Fibroblast of skin of abdomen (primary cell): ENCODE measurements around the gene COL18A1. TPM values are rescaled to one million over a fixed set of nuclear protein-coding genes. Genes with fewer than 3 reads are reported as not detected.
"Not testable (repeated sequence)": the region's sequence is repeated elsewhere in the genome, so short reads cannot be mapped to it uniquely, and the experiment has no call there.

Experiments
- DNase-seq: peaks from one replicate; pipeline ENCODE4 v3.0.0-alpha.2; 2013
- polyA plus RNA-seq, 2 experiments: library from polyadenylated mRNA; unstranded; fragments of 120-200 nt; gene quantifications; one replicate each; pipeline ENCODE4 v1.2.1, GENCODE V29; 2013; ENCODE audit not compliant: insufficient read length in 2 of 2

Gene COL18A1
- polyA plus RNA-seq (2013, experiment 1 of 2; ENCODE audit: insufficient read length) = 40.9 TPM
- polyA plus RNA-seq (2013, experiment 2 of 2; ENCODE audit: insufficient read length) = 45.7 TPM

GRCh38 chr21:45404730-45405270, at the start of gene COL18A1:
COL18A1 (plus strand) TSS chr21:45405165; CDS start chr21:45405231, 66 bp downstream.
- peak; percentile 44 for DNase-seq

- DNase-seq = peak; percentile 44
These were observed 49.4 kb upstream of the COL18A1 start for GRCh38 chr21:45355573-45355972.

DNA sequence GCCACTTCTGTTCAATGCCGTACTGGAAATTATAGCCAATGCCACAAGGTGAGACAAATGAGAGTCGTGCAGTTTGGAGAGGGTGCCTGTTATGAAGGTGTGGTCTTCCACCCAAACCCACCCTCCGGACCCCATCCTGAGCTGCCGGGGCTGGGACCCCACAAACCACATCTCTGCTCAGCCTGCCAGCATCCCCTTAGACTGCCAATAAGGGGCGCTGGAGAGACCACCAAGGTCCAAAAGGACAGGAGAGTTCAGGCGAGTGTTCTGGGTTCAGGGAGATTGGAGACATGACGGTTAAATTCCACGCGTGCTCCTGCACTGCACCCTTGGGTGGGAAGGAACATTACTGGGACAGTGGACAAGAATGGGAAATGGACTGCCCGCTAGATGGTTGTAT, 48.7 kb upstream of the COL18A1 start:
- no peak for DNase-seq

DNA sequence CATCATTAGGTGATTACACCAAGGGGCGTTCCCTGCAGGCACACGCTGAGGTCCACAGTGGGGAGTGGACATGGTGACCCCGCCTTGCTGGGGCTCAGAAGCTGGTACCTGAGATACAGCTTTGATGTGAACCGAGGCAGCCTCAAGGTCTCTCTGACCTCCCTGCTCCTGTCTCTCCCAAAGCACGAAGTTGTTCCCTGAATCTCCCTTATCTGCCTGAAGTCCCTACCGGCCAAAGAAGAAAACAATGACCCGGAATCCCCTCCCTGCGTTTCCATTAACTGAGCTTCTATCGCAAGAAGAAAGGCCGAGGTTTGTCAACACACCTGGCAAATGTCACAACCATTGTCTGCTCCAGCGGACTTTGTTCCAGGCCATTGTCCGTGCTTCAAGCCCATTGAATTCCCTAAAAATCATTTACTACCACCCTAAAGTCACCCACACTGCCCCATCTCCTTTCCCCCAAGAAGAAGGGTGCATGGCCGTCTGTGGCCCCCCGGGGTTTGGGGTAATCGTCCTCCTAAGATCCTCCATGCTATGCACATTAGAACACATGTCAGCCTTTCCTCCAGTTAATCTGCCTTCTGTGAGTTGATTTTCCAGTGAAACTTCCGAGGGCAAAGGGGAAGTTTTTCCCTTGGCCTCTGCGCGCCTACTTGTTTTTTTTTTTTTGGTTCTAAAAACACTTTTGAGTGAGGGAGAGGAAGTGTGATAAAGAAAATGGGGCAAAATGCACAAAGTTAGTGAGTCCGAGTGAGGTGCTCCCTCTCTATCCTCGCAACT, 48.1 kb upstream of the COL18A1 start:
- DNase-seq = no peak

GRCh38 chr21:45357436-45358260, 47.3 kb upstream of the COL18A1 start:
- DNase-seq = peak; percentile 48

- no peak for DNase-seq
These were observed 46.7 kb upstream of the COL18A1 start for GRCh38 chr21:45358261-45358670.

DNA sequence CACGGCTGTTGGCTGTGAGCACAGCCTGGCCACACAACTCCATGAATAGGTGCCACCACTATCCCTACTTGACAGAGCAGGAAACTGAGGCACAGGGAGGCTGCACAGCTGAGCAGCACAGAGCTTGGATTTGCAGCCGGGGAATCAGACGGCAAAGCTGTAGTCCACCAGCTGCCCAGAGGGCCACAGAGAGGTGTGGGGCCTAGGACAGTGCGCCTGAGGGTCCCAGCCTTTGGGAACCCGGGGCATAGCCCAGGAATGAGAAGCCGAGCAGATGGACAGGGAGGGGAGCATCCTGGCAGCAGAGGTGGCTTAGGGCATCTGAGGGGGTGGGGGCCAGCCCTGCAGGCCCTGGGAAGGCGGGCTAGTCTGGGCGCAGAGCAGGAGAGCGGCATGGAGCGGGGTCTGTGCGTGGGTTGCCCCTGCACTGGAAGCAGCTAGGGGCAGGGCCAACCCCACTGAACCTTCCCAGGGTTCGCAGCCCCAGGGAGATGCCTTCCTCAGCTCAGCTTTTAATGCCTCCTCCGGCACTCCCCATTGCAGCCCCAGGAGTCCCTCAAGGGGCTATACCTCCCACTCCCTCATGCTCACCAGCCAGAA, 46.2 kb upstream of the COL18A1 start:
- no peak for DNase-seq

GRCh38 chr21:45359451-45360217, 45.3 kb upstream of the COL18A1 start:
- DNase-seq = no peak

- peak; percentile 36 for DNase-seq
These were observed 43.6 kb upstream of the COL18A1 start for GRCh38 chr21:45361033-45361997.

DNA sequence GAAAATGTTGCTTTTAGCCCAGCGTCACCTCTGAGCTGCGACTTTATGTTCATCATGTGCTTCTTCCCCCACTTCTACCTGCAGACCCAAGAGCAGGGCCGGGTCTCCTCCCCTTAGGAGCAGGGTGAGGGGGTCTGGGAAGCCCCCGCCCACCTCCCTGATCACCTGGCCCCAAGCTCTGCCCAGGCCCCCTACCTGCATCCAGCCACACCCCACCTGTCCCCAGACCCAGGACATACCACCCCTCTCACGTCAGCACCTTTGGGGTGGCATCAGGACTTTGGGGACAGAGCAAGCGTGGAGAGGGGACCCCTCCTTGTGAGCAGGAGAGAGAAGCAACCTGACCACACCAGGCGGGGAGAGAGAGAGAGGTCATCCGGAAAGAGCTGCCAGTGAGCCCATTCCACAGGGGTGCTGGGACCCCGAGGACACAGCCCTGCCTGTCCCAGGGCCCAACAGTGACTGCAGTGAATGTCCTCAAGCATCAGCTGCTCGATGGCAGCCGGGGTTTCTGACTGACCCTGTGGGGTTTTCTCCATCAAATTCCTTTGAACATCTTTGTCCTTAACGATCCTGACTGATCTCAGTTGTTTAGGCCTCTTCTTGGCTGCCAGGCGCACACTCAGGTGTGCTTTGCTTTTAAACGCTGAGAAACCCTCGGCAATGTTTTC, 42.8 kb upstream of the COL18A1 start:
- DNase-seq = no peak

GRCh38 chr21:45362748-45363145, 42.2 kb upstream of the COL18A1 start:
- no peak for DNase-seq

DNA sequence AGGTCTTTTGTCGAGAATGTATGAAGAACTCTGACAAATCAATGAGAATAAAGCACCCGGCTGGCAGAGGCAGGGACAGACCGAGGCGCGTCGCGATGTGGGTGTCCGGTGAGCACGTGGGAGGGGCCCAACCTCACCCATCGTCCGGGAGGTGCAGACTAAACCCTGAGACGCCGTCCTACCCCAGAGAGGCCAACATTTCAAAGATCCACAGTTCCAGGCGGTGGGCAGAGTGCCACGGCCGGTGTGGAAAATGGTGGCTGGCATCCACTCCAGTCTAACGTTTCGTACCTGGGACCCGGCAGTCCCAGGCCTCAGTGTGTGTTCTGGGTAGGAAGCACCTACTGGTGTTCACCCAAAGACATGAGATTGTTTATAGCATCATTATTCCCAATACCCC, 41.7 kb upstream of the COL18A1 start:
- DNase-seq = not testable (repeated sequence)

GRCh38 chr21:45363921-45364467, 41.0 kb upstream of the COL18A1 start:
- peak; percentile 98 for DNase-seq

DNA sequence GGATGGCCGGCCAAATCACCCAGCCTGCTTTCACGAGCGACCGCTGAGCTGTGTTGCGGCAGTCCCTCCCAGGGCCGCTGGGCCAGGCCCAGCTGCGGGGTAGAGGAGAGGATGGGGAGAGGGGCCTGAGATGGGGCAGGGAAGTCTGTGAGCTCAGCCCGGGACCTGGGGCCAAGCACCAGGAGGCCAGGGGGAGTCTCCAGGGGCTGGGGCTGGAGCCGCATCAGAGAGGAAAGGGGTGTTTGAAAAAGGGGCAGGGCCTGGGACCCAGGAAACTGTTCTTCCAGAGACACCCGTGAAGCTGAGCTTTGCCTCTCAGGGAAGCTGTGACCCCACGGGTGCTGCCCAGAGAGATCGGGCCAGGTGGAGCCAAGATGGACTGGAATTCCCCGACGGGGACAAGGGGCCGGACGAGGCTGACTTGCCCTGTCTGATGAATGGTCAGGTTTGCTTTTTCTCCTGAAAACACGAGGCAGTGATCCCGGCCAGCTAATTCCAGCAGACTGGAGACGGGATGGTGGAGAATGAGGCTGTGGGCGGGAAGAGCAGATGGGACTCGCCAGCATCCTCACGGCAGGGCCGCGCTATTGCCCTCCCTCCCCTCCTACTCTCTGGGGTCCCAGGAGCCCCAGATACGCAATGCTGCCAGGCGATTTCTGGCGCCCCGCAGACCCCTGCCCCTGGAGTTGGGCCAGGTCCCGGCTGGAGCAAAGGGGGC, 40.3 kb upstream of the COL18A1 start:
- DNase-seq = peak; percentile 52

- no peak for DNase-seq
These were observed 39.8 kb upstream of the COL18A1 start for GRCh38 chr21:45365186-45365607.

GRCh38 chr21:45365608-45366241, 39.2 kb upstream of the COL18A1 start:
- peak; percentile 72 for DNase-seq

DNA sequence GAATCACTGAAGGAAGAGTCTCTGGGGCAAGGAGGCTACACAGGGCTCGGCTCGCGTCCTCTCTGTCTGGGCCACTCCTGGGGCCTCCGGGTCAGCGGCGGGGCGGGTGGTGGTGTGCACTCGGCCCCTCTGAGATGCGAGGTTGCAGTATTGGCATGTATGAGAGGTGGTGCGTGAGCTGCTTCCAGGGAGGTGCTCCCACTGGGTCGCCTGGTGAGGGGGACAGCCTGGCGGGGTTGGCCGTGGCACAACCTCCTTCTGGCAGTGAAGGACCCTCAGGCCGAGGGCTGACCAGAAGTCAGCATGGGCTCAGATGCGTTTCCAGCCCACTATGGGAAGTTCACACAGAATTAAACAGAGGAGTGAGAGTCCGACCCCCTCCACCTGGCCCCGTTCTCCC, 38.5 kb upstream of the COL18A1 start:
- DNase-seq = no peak

GRCh38 chr21:45366931-45367401, 38.0 kb upstream of the COL18A1 start:
- DNase-seq = peak; percentile 62
